Retina (tissue), 1 donor: ENCODE measurements around the gene TBX6.
"Not testable (repeated sequence)": the region's sequence is repeated elsewhere in the genome, so short reads cannot be mapped to it uniquely, and the experiment has no call there.

ENCODE experiments used
- DNase-seq: peaks from one replicate; pipeline ENCODE4 v3.0.0-alpha.2; 2016

The TBX6 gene

GRCh38 chr16:30065943-30066760 lies 25.6 kb downstream of the TBX6 start:
- no peak for DNase-seq

DNA sequence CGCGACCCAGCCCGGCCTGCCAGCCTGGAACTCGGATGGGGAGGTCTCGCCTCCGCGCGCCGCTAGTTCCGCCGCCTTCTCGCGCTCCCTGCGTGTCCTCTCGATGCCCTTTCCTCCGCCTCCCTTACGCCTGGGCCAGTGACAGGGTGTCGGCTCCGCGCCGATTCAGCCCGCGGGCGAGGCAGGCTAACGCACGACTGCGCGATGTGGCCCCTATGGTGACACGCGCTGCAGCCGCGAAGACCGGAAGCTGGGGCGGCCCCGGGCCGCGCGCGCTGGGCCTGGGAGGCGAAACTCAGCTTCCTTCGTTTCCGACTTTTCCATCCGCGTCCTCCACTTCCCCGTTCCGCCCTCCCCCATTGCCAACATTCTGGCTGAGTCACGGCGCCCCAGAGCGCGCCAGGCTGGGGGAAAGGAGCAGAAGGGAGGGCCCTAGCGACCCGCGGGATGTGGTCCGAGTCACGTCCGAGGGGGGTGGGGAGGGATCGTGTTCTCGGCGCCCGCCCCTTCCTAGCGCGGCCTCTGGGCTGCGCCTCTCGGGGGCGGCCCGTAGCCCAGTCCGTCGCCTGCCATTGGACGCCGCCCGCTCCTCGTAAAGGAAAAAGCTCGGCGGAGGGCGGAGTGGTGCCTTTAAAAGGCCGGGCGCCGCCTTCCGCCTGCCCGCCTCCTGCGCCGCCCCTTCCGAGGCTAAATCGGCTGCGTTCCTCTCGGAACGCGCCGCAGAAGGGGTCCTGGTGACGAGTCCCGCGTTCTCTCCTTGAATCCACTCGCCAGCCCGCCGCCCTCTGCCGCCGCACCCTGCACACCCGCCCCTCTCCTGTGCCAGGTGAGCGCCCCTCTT lies 26.4 kb downstream of the TBX6 start, which contains the start of gene ALDOA:
TSS of gene ALDOA (plus strand) at position 659 of the 841 bp plus-strand sequence. CDS start 1,138 bp downstream, outside the sequence.
- DNase-seq: peak; percentile 98

GRCh38 chr16:30064729-30065101 lies 27.0 kb downstream of the TBX6 start:
- no peak for DNase-seq

DNA sequence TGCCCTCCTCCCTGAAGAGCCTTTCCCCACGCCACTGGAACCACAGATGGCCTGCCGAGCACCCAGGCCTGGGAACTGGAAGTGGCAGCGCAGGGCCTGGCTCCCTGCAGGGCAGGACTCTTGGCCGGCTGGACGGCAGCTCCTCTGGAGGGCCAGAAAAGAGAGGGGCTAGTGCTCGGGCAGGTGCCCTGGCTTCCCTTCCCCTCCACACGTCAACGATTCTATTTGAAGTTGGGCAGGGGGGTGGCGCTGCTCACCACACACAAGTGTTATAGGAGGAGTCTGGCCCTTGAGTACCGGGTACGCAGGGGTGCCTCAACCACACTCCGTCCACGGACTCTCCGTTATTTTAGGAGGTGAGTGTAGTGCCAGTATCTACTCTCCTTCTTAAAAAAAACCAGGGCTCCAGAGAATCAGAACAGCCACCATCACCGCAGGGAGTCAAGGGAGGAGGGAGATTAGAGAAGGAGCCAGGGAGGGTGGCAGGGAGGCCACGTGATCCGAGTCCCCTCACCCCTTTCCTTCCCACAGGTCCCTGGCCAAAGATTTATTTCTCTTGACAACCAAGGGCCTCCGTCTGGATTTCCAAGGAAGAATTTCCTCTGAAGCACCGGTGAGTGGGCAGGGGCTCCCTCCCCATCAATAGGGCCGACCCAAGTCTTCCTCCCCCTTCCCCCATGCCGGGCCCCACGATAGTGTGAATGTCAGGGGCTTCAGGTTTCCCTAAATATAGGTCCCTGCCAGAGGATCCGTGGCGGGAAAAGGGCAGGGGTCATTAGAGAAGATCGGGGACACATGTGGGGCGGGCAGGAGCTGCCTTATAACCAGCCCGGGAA lies 27.6 kb downstream of the TBX6 start:
- DNase-seq: peak; percentile 74

DNA sequence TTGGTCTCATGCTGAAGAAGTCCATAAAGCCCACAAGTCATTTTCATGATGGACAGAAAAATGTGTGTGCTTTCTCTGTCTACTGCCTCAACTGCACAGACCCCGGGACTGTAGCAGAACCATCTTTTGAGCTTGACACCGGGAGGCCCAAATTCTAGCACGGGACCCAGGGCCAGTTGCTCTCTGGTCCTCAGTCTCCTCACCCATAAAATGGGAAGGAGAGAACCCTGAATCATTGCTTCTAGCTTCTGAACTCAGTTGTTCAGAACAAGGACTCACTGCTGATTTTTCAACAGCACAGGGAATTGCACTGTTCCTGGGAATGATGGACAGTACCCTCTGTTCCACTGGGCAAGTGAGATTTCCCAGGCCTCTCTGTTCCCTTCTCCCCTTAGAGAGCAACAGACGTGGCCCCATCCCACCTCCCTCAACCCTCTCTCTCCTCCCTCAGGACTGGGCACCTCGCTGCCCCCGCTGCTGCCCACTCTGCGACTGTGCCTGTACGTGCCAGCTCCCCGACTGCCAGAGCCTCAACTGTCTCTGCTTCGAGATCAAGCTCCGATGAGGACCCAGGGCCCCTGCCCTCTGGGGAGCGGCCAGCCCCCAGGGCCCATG lies 28.3 kb downstream of the TBX6 start:
- DNase-seq: no peak

GRCh38 chr16:30060836-30061554 lies 30.7 kb downstream of the TBX6 start:
- DNase-seq: no peak

DNA sequence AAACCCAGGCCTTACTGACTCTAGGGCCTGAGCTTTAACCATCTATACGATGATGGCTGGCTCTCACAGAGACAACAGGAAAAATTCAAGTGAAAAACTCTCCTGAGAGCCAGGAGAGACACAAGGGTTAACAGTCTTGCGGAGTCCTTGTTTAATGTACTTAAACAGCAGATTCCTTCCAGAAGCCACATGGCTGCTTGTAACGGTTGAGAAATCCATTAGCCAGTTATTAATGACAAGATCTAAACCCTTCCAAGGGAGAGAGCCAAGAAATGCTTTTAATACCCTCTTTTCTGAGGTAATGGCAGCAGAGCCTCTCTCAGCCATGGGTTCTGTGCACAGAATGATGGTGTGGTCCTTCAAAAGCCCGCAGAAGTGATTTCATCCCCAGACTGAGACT lies 31.4 kb downstream of the TBX6 start:
- no peak for DNase-seq

- peak; percentile 55 for DNase-seq
Measured at GRCh38 chr16:30054959-30055553, 36.7 kb downstream of the TBX6 start.

GRCh38 chr16:30054451-30054850 lies 37.3 kb downstream of the TBX6 start:
- DNase-seq: no peak

GRCh38 chr16:30053376-30054015 lies 38.2 kb downstream of the TBX6 start:
- no peak for DNase-seq

- peak; percentile 99 for DNase-seq
Measured at GRCh38 chr16:30052671-30053372, 38.9 kb downstream of the TBX6 start.

DNA sequence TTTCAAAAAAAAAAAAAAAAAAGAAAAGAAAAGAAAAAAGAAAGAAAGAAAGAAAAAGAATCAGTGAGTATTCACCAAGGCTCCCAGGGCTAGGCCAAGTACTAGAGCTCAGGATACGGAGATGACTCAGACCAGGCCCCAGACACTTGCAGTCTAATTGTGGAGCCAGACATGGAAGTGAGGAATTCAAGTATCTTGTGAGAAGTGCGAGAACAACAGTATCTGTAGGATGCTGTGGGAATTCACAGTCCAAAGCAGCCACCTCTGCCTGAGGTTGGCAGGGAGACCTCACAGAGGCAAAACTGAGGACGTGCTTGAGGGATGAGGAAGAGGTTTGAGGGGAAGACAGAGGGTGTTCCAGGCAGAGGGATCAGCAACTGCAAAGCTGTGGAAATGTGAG lies 40.2 kb downstream of the TBX6 start:
- DNase-seq: no peak

DNA sequence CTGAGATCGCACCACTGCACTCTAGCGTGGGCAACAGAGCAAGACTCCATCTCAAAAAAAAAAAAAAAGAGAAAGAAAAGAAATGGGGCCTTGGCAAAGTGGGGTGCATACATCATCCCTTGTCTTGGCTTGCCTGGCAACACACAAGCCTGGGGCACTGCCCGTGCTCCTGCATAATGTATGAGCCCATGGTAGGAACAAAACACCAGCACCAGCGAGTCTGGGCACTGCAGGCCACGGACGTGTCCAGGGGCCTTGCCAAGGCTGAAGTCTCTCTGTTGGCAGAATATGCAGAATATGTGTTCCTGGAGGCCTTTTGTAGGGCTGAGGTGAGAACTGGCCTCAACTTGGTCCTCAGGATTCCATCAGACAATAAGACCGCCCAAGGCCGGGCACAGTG lies 41.9 kb downstream of the TBX6 start:
- no peak for DNase-seq

DNA sequence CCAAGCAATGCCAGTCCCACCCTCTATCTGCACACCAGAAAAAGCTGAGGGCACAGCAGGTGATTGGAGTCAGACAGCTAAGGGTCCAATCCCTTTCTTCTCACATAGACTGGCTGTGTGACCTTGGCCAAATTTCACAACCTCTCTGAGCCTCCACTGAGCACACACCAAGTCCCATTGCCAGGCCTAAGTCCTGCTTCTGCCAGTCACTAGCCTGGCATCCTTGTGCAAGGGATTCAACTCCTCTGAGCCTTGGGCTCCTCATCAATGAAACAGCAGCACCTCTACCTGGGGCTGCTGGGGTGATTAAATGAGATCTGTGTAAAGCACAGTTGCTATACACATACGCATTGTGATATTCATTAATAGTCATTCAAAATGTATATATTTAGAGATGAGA lies 45.1 kb downstream of the TBX6 start:
- DNase-seq: no peak

- DNase-seq: no peak
Measured at GRCh38 chr16:30046178-30046577, 45.5 kb downstream of the TBX6 start.

- peak; percentile 15 for DNase-seq
Measured at GRCh38 chr16:30041841-30042240, 49.9 kb downstream of the TBX6 start.

GRCh38 chr16:30040690-30041089 lies 51.0 kb downstream of the TBX6 start:
- not testable (repeated sequence) for DNase-seq

- no peak for DNase-seq
Measured at GRCh38 chr16:30040221-30040620, 51.5 kb downstream of the TBX6 start.
